Stimulated activated CD4-positive, alpha-beta T cell treated with anti-CD3 and anti-CD28 coated beads, Interleukin-2, amount 100 ng/mL, for 24 hours (primary cell): Measurements from ENCODE around the gene RALGPS2.
"Not testable (repeated sequence)": the region's sequence is repeated elsewhere in the genome, so short reads cannot be mapped to it uniquely, and the experiment has no call there.

Experiments used
- DNase-seq, 2 donors: peaks; one replicate each; pipeline ENCODE4 v3.0.0-alpha.2; 2020

The RALGPS2 gene

DNA sequence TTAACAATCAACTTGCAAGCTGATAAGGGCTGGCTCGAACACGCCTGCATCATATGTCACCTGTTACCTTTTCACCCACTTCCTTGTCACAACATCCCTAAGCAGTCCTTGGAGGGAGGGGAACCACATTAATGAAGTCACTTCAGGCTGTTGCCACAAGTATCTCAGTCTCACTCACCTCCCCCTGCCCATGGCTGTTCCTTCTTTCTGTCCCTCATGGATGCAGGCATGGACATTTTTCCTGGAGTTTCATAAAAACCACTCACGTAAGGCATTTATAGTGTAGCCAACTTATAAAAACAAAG is 222.6 kb downstream of the RALGPS2 start:
- no peak for DNase-seq

DNA sequence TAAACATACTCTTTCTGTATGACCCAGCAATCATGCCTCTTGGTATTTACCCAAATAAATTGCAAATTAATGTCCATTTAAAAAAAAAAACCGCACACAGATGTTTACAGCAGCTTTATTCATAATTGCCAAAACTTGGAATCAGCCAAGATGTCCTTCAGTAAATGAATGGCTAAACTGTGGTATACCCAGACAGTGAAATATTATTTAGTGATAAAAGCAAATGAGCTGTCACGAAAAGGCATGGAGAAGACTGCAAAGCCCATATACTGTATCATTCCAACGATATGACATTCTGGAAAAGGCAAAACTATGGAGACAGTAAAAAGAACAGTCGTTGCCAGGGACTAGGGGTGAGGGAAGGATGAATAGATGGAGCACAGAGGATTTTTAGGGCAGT is 223.6 kb downstream of the RALGPS2 start:
- no peak for DNase-seq

GRCh38 chr1:178949866-178950265 is 224.8 kb downstream of the RALGPS2 start:
- DNase-seq: not testable (repeated sequence)

GRCh38 chr1:178951600-178951999 is 226.6 kb downstream of the RALGPS2 start:
- no peak for DNase-seq

- DNase-seq: no peak
Measured at GRCh38 chr1:178953034-178953433, 228.0 kb downstream of the RALGPS2 start.

- no peak for DNase-seq
Measured at GRCh38 chr1:178953538-178954324, 228.7 kb downstream of the RALGPS2 start.

- no peak for DNase-seq
Measured at GRCh38 chr1:178954325-178954690, 229.3 kb downstream of the RALGPS2 start.

GRCh38 chr1:178954937-178955336 is 229.9 kb downstream of the RALGPS2 start:
- no peak for DNase-seq

DNA sequence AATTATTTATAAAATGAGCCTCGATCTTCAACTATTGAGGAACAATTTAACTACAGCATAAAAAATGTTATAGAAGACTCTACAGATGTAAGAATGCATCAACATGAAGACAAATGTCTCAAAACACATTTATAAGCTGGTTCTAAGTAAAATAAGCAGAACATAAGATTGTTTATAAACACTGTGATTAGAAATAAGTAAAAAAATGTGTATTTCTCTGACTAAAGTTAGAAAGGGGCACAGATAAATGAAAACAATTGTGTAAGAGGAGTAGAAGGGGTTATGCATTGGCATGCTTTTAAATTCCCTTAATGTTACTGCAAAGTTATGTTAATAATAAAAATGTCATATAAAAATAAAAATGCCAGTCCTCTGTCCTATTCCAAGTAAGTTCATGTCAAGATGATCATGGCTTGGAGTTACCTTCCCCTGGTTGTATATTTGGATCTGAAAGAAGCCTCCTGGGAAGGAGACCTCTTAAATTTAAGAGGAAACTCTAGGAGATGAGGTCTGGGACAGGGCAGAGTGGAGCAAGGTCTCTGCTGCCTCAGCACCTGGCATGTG is 230.4 kb downstream of the RALGPS2 start:
- no peak for DNase-seq

- no peak for DNase-seq
Measured at GRCh38 chr1:178958491-178958890, 233.4 kb downstream of the RALGPS2 start.

- no peak for DNase-seq
Measured at GRCh38 chr1:178959543-178960460, 234.8 kb downstream of the RALGPS2 start.

GRCh38 chr1:178960482-178961240 is 235.6 kb downstream of the RALGPS2 start:
- DNase-seq: no peak

- DNase-seq: no peak
Measured at GRCh38 chr1:178961331-178961730, 236.3 kb downstream of the RALGPS2 start.

GRCh38 chr1:178961868-178962267 is 236.8 kb downstream of the RALGPS2 start:
- DNase-seq: no peak

DNA sequence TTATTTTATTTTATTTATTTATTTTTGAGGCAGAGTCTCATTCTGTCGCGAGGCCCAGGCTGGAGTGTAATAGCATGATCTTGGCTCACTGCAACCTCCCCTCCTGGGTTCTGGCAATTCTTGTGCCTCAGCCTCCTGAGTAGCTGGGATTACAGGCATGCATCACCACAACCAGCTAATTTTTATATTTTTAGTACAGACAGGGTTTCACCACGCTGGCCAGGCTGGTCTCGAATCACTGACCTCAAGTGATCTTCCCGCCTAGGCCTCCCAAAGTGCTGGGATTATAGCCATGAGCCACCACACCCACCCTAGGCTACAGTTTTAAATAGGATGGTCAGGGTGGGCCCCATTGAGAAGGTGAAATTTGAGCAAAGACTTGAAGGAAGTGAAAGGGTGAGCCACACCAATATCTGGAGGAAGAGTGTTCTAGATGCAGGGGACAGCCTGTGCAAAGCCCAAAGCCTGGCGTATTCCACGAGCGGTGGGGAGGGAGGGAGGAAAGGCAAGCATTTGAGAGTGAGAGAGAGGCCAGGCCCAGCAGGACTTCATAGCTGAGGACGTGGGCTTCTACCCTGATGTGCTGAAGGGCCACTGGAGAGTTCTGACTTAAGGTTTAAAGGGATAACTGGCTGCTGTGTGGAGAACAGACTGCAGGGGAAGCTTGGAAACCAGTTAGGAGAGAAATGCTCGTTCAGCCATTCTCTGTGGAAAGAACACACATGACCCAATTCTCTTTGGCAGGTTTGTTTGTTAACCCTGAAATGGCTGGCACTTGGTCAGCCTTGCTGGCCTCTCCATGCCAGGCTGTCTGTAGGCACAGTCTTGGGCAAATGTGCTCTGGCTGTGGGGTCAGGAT is 238.0 kb downstream of the RALGPS2 start:
- no peak for DNase-seq

GRCh38 chr1:178964469-178965330 is 239.7 kb downstream of the RALGPS2 start:
- DNase-seq: no peak

- no peak for DNase-seq
Measured at GRCh38 chr1:178966312-178966711, 241.3 kb downstream of the RALGPS2 start.

- no peak for DNase-seq
Measured at GRCh38 chr1:178969226-178969987, 244.4 kb downstream of the RALGPS2 start.

DNA sequence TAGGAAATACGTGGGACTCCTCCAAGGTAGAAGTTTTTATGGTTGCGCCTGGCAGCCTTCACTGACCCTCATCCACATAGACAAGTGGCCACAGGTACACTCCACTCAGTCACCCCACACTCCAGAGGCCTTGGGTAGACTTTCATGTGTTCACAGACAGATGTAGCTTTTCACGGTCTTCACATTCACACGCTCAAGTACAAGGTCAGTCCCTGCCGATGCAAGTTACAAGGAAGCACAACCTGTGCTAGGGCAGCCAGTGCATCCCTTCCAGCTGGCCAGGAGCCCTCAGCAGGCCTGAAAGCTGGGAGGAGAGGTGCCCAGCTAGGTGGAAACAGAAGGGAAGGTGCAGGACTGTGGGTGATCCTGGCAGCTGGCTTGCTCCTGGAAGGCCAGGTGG is 245.1 kb downstream of the RALGPS2 start:
- no peak for DNase-seq
